Lower leg skin (tissue), 3 donors: ENCODE measurements around the gene ERCC2.

Experiments used
- CTCF ChIP-seq, 3 donors: fragments of 450-650 bp; IDR thresholded peaks; one replicate each; pipeline ENCODE4 v1.5.1; 2016; ENCODE audit warnings: antibody characterized with exemption in 3 of 3, mild to moderate bottlenecking in 3 of 3, moderate library complexity in 2 of 3
- POLR2A ChIP-seq, 2 donors: fragments of 450-650 bp; IDR thresholded peaks; one replicate each; pipeline ENCODE4 v1.6.1; 2016 to 2017; ENCODE audit warnings: antibody characterized with exemption in 2 of 2, mild to moderate bottlenecking in 1 of 2, moderate library complexity in 1 of 2

- no peak for TF ChIP-seq CTCF (IDR thresholded peaks at IDR 0.05)
- TF ChIP-seq POLR2A (IDR thresholded peaks at IDR 0.05): no peak
Observed at GRCh38 chr19:45323671-45324081, 46.7 kb downstream of the ERCC2 start.
